ENCODE measurements around the gene TGM4. TPM values are rescaled to one million over a fixed set of nuclear protein-coding genes. Genes with fewer than 3 reads are reported as not detected.
A peak's percentile ranks its signal among the peaks of the same experiment; 100 is the strongest.

TGM4 gene
- total RNA-seq, 1 experiment from 2014 or later, result 0.10 TPM

- DNase-seq (ENCODE audit: low spot score), result no peak
These were observed 79.9 kb downstream of the TGM4 start for GRCh38 chr3:44954304-44954703.

GRCh38 chr3:44954962-44955361 is 80.6 kb downstream of the TGM4 start:
- peak; percentile 39 for DNase-seq (ENCODE audit: low spot score)

- no peak for DNase-seq (ENCODE audit: low spot score)
These were observed 81.5 kb downstream of the TGM4 start for GRCh38 chr3:44955917-44956316.

GRCh38 chr3:44957986-44958385 is 83.6 kb downstream of the TGM4 start:
- DNase-seq (ENCODE audit: low spot score), result no peak

- no peak for DNase-seq (ENCODE audit: low spot score)
These were observed 84.0 kb downstream of the TGM4 start for GRCh38 chr3:44958386-44958785.

DNA sequence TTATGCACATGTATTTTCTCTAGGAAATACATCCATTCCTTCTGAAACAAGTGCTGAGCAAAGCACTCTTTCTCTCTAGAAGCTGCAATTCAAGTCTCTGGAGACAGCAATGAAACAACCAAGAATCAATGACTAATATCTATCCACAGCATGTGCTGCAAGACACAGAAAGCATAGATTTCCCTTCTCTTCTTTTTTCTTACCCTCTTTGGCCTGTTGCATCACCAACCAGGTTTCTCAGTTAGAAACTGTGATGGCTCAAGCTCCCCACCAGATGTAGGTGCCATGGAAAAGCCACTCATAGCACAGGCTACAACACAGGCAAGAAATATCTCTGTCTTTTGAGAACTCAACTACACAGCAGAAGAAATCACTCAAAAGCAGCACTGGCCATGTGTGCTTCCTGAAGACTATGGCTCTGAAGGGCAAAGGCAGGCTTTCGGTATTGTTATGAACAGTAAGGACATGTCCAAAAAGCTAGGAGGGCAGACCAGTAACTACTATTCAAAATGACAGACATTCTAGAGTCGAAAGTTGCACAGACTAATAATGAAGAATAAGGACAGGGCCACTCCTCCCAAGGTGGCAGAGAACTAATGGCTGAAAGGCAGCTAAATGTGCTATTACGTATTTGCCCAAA is 86.1 kb downstream of the TGM4 start:
- DNase-seq (ENCODE audit: low spot score), result no peak

- no peak for DNase-seq (ENCODE audit: low spot score)
These were observed 87.5 kb downstream of the TGM4 start for GRCh38 chr3:44961888-44962287.

GRCh38 chr3:44962621-44963393 is 88.4 kb downstream of the TGM4 start:
- peak; percentile 18 for DNase-seq (ENCODE audit: low spot score)

- no peak for DNase-seq (ENCODE audit: low spot score)
These were observed 89.3 kb downstream of the TGM4 start for GRCh38 chr3:44963571-44964325.

Other genes with a start within 250 kb of the TGM4 start
- 11.5 and 14.7 TPM in 2 replicates for gene ZNF197, start 249.6 kb upstream of the TGM4 start, total RNA-seq (2014; rRNA removed; shearing (Covaris generic))
- gene ZNF35, start 225.9 kb upstream of the TGM4 start, total RNA-seq (2014; rRNA removed; shearing (Covaris generic)), result 15.3 and 16.5 TPM in 2 replicates
- 0.69 and 0.93 TPM in 2 replicates for gene ZNF502, start 161.9 kb upstream of the TGM4 start, total RNA-seq (2014; rRNA removed; shearing (Covaris generic))
- gene ZNF501, start 145.0 kb upstream of the TGM4 start, total RNA-seq (2014; rRNA removed; shearing (Covaris generic)), result not detected in 2 replicates
- 27.0 and 28.2 TPM in 2 replicates for gene KIAA1143, start 113.0 kb upstream of the TGM4 start, total RNA-seq (2014; rRNA removed; shearing (Covaris generic))
- gene KIF15, start 112.8 kb upstream of the TGM4 start, total RNA-seq (2014; rRNA removed; shearing (Covaris generic)), result 19.4 and 23.4 TPM in 2 replicates
- 0.14 and 0.69 TPM in 2 replicates for gene TMEM42, start 12.7 kb upstream of the TGM4 start, total RNA-seq (2014; rRNA removed; shearing (Covaris generic))
- 55.2 and 56.2 TPM in 2 replicates for gene ZDHHC3, start 101.6 kb downstream of the TGM4 start, total RNA-seq (2014; rRNA removed; shearing (Covaris generic))
- gene EXOSC7, start 101.6 kb downstream of the TGM4 start, total RNA-seq (2014; rRNA removed; shearing (Covaris generic)), result 62.5 and 65.0 TPM in 2 replicates
- not detected in 2 replicates for gene CLEC3B, start 151.7 kb downstream of the TGM4 start, total RNA-seq (2014; rRNA removed; shearing (Covaris generic))

Measured in A172 (cell line).